ENCODE measurements around the gene FOCAD.

FOCAD gene

GRCh38 chr9:20770947-20771346, 86.9 kb downstream of the FOCAD start:
- H3K27me3 ChIP-seq (ENCODE audit: insufficient read depth, low read length, poor library complexity, severe bottlenecking) = no peaks in the 10 kb centered on the region
- TF ChIP-seq EZH2phosphoT487 (IDR thresholded peaks at IDR 0.05; ENCODE audit: borderline replicate concordance) (no peak), CTCF (conservative IDR thresholded peaks at IDR 0.05; ENCODE audit: low read length) (no peak)

GRCh38 chr9:20771729-20772128, 87.7 kb downstream of the FOCAD start:
- TF ChIP-seq EZH2phosphoT487 (IDR thresholded peaks at IDR 0.05; ENCODE audit: borderline replicate concordance) (no peak), CTCF (conservative IDR thresholded peaks at IDR 0.05; ENCODE audit: low read length) (no peak)
- Histone ChIP-seq H3K9me3 (ENCODE audit: insufficient read depth, low read depth, low read length) (peaks cover 5% of the 10 kb centered on the region; the same call in 1 of the 2 replicates), H3K9ac (ENCODE audit: low read depth, low read length, poor library complexity, severe bottlenecking) (no peak overlapping the region), H3K27me3 (ENCODE audit: insufficient read depth, low read length, poor library complexity, severe bottlenecking) (no peaks in the 10 kb centered on the region), H3K4me2 (ENCODE audit: low read depth, low read length, poor library complexity, severe bottlenecking) (no peak overlapping the region), H3K4me1 (ENCODE audit: insufficient read depth, low read length, poor library complexity, severe bottlenecking) (peaks cover 4% of the 10 kb centered on the region), H2AFZ (ENCODE audit: low read length) (no peak overlapping the region), H3K79me2 (ENCODE audit: insufficient read depth, low read length) (no peaks in the 10 kb centered on the region), H3K4me3 (ENCODE audit: low read length, poor library complexity, severe bottlenecking) (no peak overlapping the region), H3F3A (ENCODE audit: low read depth) (no peaks in the 10 kb centered on the region), H3K9me2 (replicated peaks; ENCODE audit: low read depth, low read length) (no peaks in the 10 kb centered on the region), H3K36me3 (ENCODE audit: insufficient read depth, low read length) (peaks cover 29% of the 10 kb centered on the region; the same call in 1 of the 2 replicates), H4K20me1 (ENCODE audit: insufficient read depth, low read length, poor library complexity, severe bottlenecking) (no peaks in the 10 kb centered on the region)

More at GRCh38 chr9:20770947-20771346, 86.9 kb downstream of the FOCAD start:
- Histone ChIP-seq H3K9me2 (replicated peaks; ENCODE audit: low read depth, low read length) (no peaks in the 10 kb centered on the region), H3K9ac (ENCODE audit: low read depth, low read length, poor library complexity, severe bottlenecking) (no peak overlapping the region), H3F3A (ENCODE audit: low read depth) (no peaks in the 10 kb centered on the region), H2AFZ (ENCODE audit: low read length) (no peak overlapping the region), H3K4me1 (ENCODE audit: insufficient read depth, low read length, poor library complexity, severe bottlenecking) (no peaks in the 10 kb centered on the region), H3K79me2 (ENCODE audit: insufficient read depth, low read length) (no peaks in the 10 kb centered on the region), H3K9me3 (ENCODE audit: insufficient read depth, low read depth, low read length) (peaks cover 5% of the 10 kb centered on the region; the same call in 1 of the 2 replicates), H3K4me2 (ENCODE audit: low read depth, low read length, poor library complexity, severe bottlenecking) (no peak overlapping the region), H3K4me3 (ENCODE audit: low read length, poor library complexity, severe bottlenecking) (no peak overlapping the region), H3K36me3 (ENCODE audit: insufficient read depth, low read length) (peaks cover 35% of the 10 kb centered on the region; the same call in 1 of the 2 replicates), H4K20me1 (ENCODE audit: insufficient read depth, low read length, poor library complexity, severe bottlenecking) (no peaks in the 10 kb centered on the region)

DNA sequence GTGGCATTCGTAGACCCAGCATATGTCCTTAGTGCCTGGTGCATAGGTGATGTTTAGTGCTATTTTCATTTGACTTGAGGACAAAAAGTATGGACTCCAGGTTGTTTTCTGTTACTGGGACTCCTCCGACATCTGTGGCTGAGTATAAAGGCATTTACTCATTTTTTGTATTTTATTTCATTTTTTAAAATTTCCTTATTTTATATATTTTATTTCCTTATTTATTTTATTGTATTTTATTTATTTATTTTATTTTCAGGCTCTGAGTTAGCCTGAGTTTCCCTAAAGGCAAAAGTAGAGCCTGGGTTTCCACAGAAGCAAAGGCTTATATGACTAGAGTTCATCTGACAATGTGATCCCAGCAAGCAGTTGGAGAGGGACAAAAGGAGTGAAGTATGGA, 91.6 kb downstream of the FOCAD start:
- no peak overlapping the region for H3K4me2 ChIP-seq (ENCODE audit: low read depth, low read length, poor library complexity, severe bottlenecking)
- peaks cover 3% of the 10 kb centered on the region; the same call in 1 of the 2 replicates for H3F3A ChIP-seq (ENCODE audit: low read depth)
- H2AFZ ChIP-seq (ENCODE audit: low read length) = no peak overlapping the region
- H3K9ac ChIP-seq (ENCODE audit: low read depth, low read length, poor library complexity, severe bottlenecking) = no peak overlapping the region
- H3K9me2 ChIP-seq (replicated peaks; ENCODE audit: low read depth, low read length) = no peaks in the 10 kb centered on the region
- H3K27me3 ChIP-seq (ENCODE audit: insufficient read depth, low read length, poor library complexity, severe bottlenecking) = no peaks in the 10 kb centered on the region
- no peaks in the 10 kb centered on the region for H3K9me3 ChIP-seq (ENCODE audit: insufficient read depth, low read depth, low read length)
- no peaks in the 10 kb centered on the region for H4K20me1 ChIP-seq (ENCODE audit: insufficient read depth, low read length, poor library complexity, severe bottlenecking)
- peaks cover 21% of the 10 kb centered on the region for H3K4me1 ChIP-seq (ENCODE audit: insufficient read depth, low read length, poor library complexity, severe bottlenecking)
- no peak overlapping the region for H3K4me3 ChIP-seq (ENCODE audit: low read length, poor library complexity, severe bottlenecking)
- H3K79me2 ChIP-seq (ENCODE audit: insufficient read depth, low read length) = no peaks in the 10 kb centered on the region
- no peak for TF ChIP-seq EZH2phosphoT487 (IDR thresholded peaks at IDR 0.05; ENCODE audit: borderline replicate concordance)
- no peak for TF ChIP-seq CTCF (conservative IDR thresholded peaks at IDR 0.05; ENCODE audit: low read length)
- H3K36me3 ChIP-seq (ENCODE audit: insufficient read depth, low read length) = peaks cover 15% of the 10 kb centered on the region; the same call in 1 of the 2 replicates
